HCT116 (cell line): ENCODE measurements around the gene PIK3R6. TPM values are rescaled to one million over a fixed set of nuclear protein-coding genes. Genes with fewer than 3 reads are reported as not detected.

Source experiments
- ATAC-seq: fragments of 200-7000 bp; cut with Tn5 transposase; 2 replicates; pipeline ENCODE4 v1.9.1; 2020; ENCODE audit warnings: mild to moderate bottlenecking, moderate library complexity
- BruUV-seq: library from RNA; stranded (reverse); fragments of 400-500 nt; replicated peaks from 2 replicates; lab custom pipeline; 2021; lab: Mats Ljungman, UMichigan
- CTCF ChIA-PET: fragments of 300-600 bp; sonication (Branson Sonifier 250); formaldehyde crosslinking; loops from one replicate; lab custom pipeline; 2021; ENCODE audit warnings: antibody characterized with exemption; lab: Charles Lee
- POLR2A ChIA-PET: fragments of 300-600, 350-600 bp; sonication (Branson Sonifier 250); formaldehyde crosslinking; loops from one replicate; lab custom pipeline; 2021; ENCODE audit warnings: antibody characterized with exemption; lab: Charles Lee
- RAD21 ChIA-PET, 2 experiments: fragments of 300-600 bp; sonication (Branson Sonifier 250); formaldehyde crosslinking; loops; one replicate each; lab custom pipeline; 2023; ENCODE audit warnings: low total read pairs in 2 of 2; ENCODE audit not compliant: uncharacterized antibody in 2 of 2, unreplicated experiment in 2 of 2, low non-redundant PET in 1 of 2; lab: Charles Lee
- DNase-seq: peaks from one replicate; pipeline ENCODE4 v3.0.0-alpha.2; 2010; ENCODE audit warnings: low read depth, low spot score
- H2AFZ ChIP-seq: fragments of 200-600 bp; shearing (Covaris generic), sonication (generic); 2 replicates; pipeline ENCODE4 v1.6.1; 2017; ENCODE audit warnings: low read depth, mixed run types, mixed read lengths, antibody characterized with exemption, low read length; ENCODE audit not compliant: poor library complexity, severe bottlenecking
- H3K27ac ChIP-seq: 2 replicates; pipeline ENCODE4 v1.5.1; 2012; ENCODE audit warnings: low read depth, low read length
- H3K27me3 ChIP-seq: fragments of 200-600 bp; sonication (generic); 2 replicates; pipeline ENCODE4 v1.6.1; 2016; ENCODE audit warnings: mixed run types, low read length, mixed read lengths; ENCODE audit not compliant: insufficient read depth
- H3K36me3 ChIP-seq, 2 experiments: fragments of 200-500 bp in 1 of 2; fragments of 200-600 bp in 1 of 2; sonication (Bioruptor generic) in 1 of 2; sonication (generic) in 1 of 2; 2 replicates each; pipeline versions ENCODE4 v1.5.1 to v1.6.1; 2014 to 2016; ENCODE audit warnings: low read length in 2 of 2, inconsistent platforms in 1 of 2, mixed read lengths in 1 of 2, mixed run types in 1 of 2; ENCODE audit not compliant: insufficient read depth in 2 of 2, control insufficient read depth in 1 of 2
- H3K4me1 ChIP-seq, 2 experiments: fragments of 200-600 bp in 1 of 2; sonication (generic) in 1 of 2; 2 replicates each; pipeline versions ENCODE4 v1.5.1 to v1.6.1; 2012 to 2017; ENCODE audit warnings: low read length in 2 of 2, inconsistent platforms in 1 of 2, mild to moderate bottlenecking in 1 of 2, mixed read lengths in 1 of 2, mixed run types in 1 of 2, moderate library complexity in 1 of 2; ENCODE audit not compliant: insufficient read depth in 2 of 2, control insufficient read depth in 1 of 2
- H3K4me2 ChIP-seq: fragments of 200-600 bp; sonication (generic); 2 replicates; pipeline ENCODE4 v1.6.1; 2017; ENCODE audit warnings: mixed run types, low read length, mixed read lengths
- H3K4me3 ChIP-seq, 2 experiments: fragments of 200-600 bp in 1 of 2; sonication (generic) in 1 of 2; replicated peaks in 1 of 2; 2 replicates each; pipeline ENCODE4 v1.5.1; 2011 to 2016; ENCODE audit warnings: low read length in 2 of 2, control low read depth in 1 of 2, low read depth in 1 of 2, mild to moderate bottlenecking in 1 of 2, mixed read lengths in 1 of 2, mixed run types in 1 of 2
- H3K79me2 ChIP-seq: fragments of 200-600 bp; sonication (generic); 2 replicates; pipeline ENCODE4 v1.6.1; 2017; ENCODE audit warnings: mild to moderate bottlenecking, mixed run types, low read length, moderate library complexity, mixed read lengths; ENCODE audit not compliant: insufficient read depth
- H3K9ac ChIP-seq: fragments of 200-600 bp; sonication (generic); 2 replicates; pipeline ENCODE4 v1.6.1; 2016; ENCODE audit warnings: low read length, mixed read lengths
- H3K9me2 ChIP-seq: fragments of 200-600 bp; sonication (generic), shearing (Covaris generic); 2 replicates; pipeline ENCODE4 v1.6.1; 2017; ENCODE audit warnings: mixed run types, mild to moderate bottlenecking, moderate library complexity; ENCODE audit not compliant: insufficient read depth
- H3K9me3 ChIP-seq, 2 experiments: fragments of 200-500 bp in 1 of 2; fragments of 200-600 bp in 1 of 2; sonication (Bioruptor generic) in 1 of 2; sonication (generic) in 1 of 2; 2 replicates each; pipeline ENCODE4 v1.6.1; 2014 to 2017; ENCODE audit warnings: low read length in 2 of 2, mixed read lengths in 2 of 2, inconsistent platforms in 1 of 2, low read depth in 1 of 2, mild to moderate bottlenecking in 1 of 2, mixed run types in 1 of 2, moderate library complexity in 1 of 2; ENCODE audit not compliant: control insufficient read depth in 1 of 2, insufficient read depth in 1 of 2
- H4K20me1 ChIP-seq: fragments of 200-600 bp; sonication (generic), shearing (Covaris generic); 2 replicates; pipeline ENCODE4 v1.6.1; 2017; ENCODE audit warnings: mixed run types, mild to moderate bottlenecking, moderate library complexity; ENCODE audit not compliant: insufficient read depth
- ATF3 ChIP-seq: IDR thresholded peaks from 2 replicates; pipeline ENCODE4 v1.6.1; 2012
- CBX3 ChIP-seq: IDR thresholded peaks from 2 replicates; pipeline ENCODE4 v1.6.1; 2012; ENCODE audit warnings: low read depth
- ELF1 ChIP-seq: IDR thresholded peaks from 2 replicates; pipeline ENCODE4 v1.6.1; 2012; ENCODE audit warnings: low read depth, borderline replicate concordance
- EZH2phosphoT487 ChIP-seq: fragments of 200-600 bp; IDR thresholded peaks from 2 replicates; pipeline ENCODE4 v1.6.1; 2018; ENCODE audit warnings: antibody characterized with exemption, borderline replicate concordance
- FOSL1 ChIP-seq: IDR thresholded peaks from 2 replicates; pipeline ENCODE4 v1.6.1; 2012; ENCODE audit warnings: low read depth
- JUND ChIP-seq: IDR thresholded peaks from 2 replicates; pipeline ENCODE4 v1.6.1; 2012
- POLR2AphosphoS5 ChIP-seq: IDR thresholded peaks from 2 replicates; pipeline ENCODE4 v1.6.1; 2011; ENCODE audit warnings: mild to moderate bottlenecking, low read depth, low read length, moderate library complexity
- RAD21 ChIP-seq: IDR thresholded peaks from 2 replicates; pipeline ENCODE4 v1.6.1; 2012; ENCODE audit warnings: low read depth, mild to moderate bottlenecking
- REST ChIP-seq: IDR thresholded peaks from 2 replicates; pipeline ENCODE4 v1.6.1; 2012; ENCODE audit warnings: low read depth
- SIN3A ChIP-seq: IDR thresholded peaks from 2 replicates; pipeline ENCODE4 v1.6.1; 2012; ENCODE audit warnings: low read depth
- SP1 ChIP-seq: IDR thresholded peaks from 2 replicates; pipeline ENCODE4 v1.6.1; 2012; ENCODE audit warnings: low read depth
- SRF ChIP-seq: IDR thresholded peaks from 2 replicates; pipeline ENCODE4 v1.6.1; 2012; ENCODE audit warnings: low read depth
- TCF7L2 ChIP-seq: IDR thresholded peaks from 2 replicates; pipeline ENCODE4 v1.7.0; 2011; ENCODE audit warnings: borderline replicate concordance, inconsistent platforms; ENCODE audit not compliant: insufficient read depth, insufficient read length; ENCODE audit errors: extremely low read depth
- YY1 ChIP-seq: IDR thresholded peaks from 2 replicates; pipeline ENCODE4 v1.6.1; 2011; ENCODE audit warnings: low read length, low read depth, moderate library complexity, mild to moderate bottlenecking; ENCODE audit not compliant: insufficient replicate concordance; ENCODE audit errors: extremely low read depth
- ZFX ChIP-seq: fragments of 450-650 bp; IDR thresholded peaks from 2 replicates; pipeline ENCODE4 v1.6.1; 2017
- intact Hi-C: fragments of 100-400 bp; cut with micrococcal nuclease; formaldehyde crosslinking; loops from 2 replicates; pipeline ENCODE4 v1.10.0; 2022
- total RNA-seq: library from RNA; stranded (reverse); gene quantifications from one replicate; pipeline ENCODE4 v1.2.1, GENCODE V29; 2021; ENCODE audit not compliant: unreplicated experiment
- TF ChIP-seq, protein P1 (sequence below): IDR thresholded peaks from 2 replicates; pipeline ENCODE4 v1.6.1; 2012
- TF ChIP-seq, protein P2 (sequence below): IDR thresholded peaks from 2 replicates; pipeline ENCODE4 v1.6.1; 2011; ENCODE audit warnings: mild to moderate bottlenecking, low read length, moderate library complexity; ENCODE audit not compliant: insufficient replicate concordance; ENCODE audit errors: extremely low read depth

Gene PIK3R6
- total RNA-seq, 1 experiment from 2014 or later = 0.07 TPM

GRCh38 chr17:8869114-8869815 is 1.8 kb upstream of the PIK3R6 start (continued):
- TF ChIP-seq REST (no peak), RAD21 (no peak)
- TF ChIP-seq, protein P1, sequence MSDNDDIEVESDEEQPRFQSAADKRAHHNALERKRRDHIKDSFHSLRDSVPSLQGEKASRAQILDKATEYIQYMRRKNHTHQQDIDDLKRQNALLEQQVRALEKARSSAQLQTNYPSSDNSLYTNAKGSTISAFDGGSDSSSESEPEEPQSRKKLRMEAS = no peak

DNA sequence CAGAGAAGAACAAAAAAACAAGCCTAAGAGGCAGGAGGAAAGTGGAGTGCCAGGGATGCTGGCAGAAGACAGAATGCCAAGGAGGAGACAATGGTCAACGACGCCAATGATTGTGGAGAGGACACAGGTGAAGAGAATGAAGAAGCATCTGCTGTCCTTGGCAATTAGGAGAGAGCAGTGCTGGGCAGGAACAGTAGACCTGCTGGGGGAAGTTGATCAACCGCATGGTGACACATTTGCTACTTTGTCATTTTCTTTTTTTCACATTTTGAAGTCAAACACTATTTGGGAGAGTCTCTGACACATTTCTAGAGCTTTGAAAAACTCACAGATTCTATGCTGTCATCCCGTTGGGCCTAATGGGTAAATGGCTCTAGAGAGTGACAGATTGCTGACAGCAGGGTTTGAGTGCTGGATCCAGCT is 1.1 kb upstream of the PIK3R6 start:
- no peaks in the 10 kb centered on the region for H3K9me3 ChIP-seq
- ChIA-PET POLR2A (interaction anchor here (1.1 kb wide), 1 partner anchor 485 kb away, joined by 3 read pairs; no protein-coding TSS in a partner anchor), RAD21 (no interaction called here), CTCF (no interaction called here)
- no peaks in the 10 kb centered on the region for H3K36me3 ChIP-seq
- H3K9me2 ChIP-seq = no peaks in the 10 kb centered on the region
- H3K9ac ChIP-seq = no peak overlapping the region
- intact Hi-C loops = no loop called here
- no peak for ATAC-seq
- no TSS peak for BruUV-seq
- no peak overlapping the region for H3K4me2 ChIP-seq
- H3K79me2 ChIP-seq = no peaks in the 10 kb centered on the region
- H3K4me3 ChIP-seq = no peak overlapping the region
- no peaks in the 10 kb centered on the region for H4K20me1 ChIP-seq
- DNase-seq = no peak
- no peaks in the 10 kb centered on the region for H3K4me1 ChIP-seq
- TF ChIP-seq ZFX (no peak), EZH2phosphoT487 (no peak), SRF (no peak), ELF1 (no peak), SIN3A (no peak), SP1 (no peak), FOSL1 (no peak), TCF7L2 (no peak), ATF3 (no peak), JUND (no peak), CBX3 (no peak), POLR2AphosphoS5 (no peak), YY1 (no peak)
- TF ChIP-seq, protein P2, sequence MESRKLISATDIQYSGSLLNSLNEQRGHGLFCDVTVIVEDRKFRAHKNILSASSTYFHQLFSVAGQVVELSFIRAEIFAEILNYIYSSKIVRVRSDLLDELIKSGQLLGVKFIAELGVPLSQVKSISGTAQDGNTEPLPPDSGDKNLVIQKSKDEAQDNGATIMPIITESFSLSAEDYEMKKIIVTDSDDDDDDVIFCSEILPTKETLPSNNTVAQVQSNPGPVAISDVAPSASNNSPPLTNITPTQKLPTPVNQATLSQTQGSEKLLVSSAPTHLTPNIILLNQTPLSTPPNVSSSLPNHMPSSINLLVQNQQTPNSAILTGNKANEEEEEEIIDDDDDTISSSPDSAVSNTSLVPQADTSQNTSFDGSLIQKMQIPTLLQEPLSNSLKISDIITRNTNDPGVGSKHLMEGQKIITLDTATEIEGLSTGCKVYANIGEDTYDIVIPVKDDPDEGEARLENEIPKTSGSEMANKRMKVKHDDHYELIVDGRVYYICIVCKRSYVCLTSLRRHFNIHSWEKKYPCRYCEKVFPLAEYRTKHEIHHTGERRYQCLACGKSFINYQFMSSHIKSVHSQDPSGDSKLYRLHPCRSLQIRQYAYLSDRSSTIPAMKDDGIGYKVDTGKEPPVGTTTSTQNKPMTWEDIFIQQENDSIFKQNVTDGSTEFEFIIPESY = no peak
- peaks cover 21% of the 10 kb centered on the region for H3K27me3 ChIP-seq
- H2AFZ ChIP-seq = no peak overlapping the region
- no peak overlapping the region for H3K27ac ChIP-seq
